DMS 273 (cell line): ENCODE results near the gene LRRC47.

ENCODE experiments used
- DNase-seq: peaks from one replicate; lab custom pipeline; 2025; ENCODE audit not compliant: unreplicated experiment; lab: John Stamatoyannopoulos, UW

Gene LRRC47

GRCh38 chr1:3796215-3797061, at the start of gene LRRC47:
Gene LRRC47, minus strand, starts transcription at chr1:3796498. Its CDS starts 22 bp downstream, at chr1:3796476.
- DNase-seq = peak; percentile 97

- no peak for DNase-seq
These were observed 46.6 kb upstream of the LRRC47 start for GRCh38 chr1:3842912-3843311.

- DNase-seq = no peak
These were observed 45.2 kb upstream of the LRRC47 start for GRCh38 chr1:3841491-3841890.

- no peak for DNase-seq
These were observed 42.5 kb upstream of the LRRC47 start for GRCh38 chr1:3838788-3839187.

- DNase-seq = no peak
These were observed 41.4 kb upstream of the LRRC47 start for GRCh38 chr1:3837685-3838084.

GRCh38 chr1:3837200-3837599, 40.9 kb upstream of the LRRC47 start:
- DNase-seq = no peak

GRCh38 chr1:3836421-3836820, 40.1 kb upstream of the LRRC47 start:
- DNase-seq = no peak

- DNase-seq = no peak
These were observed 38.4 kb upstream of the LRRC47 start for GRCh38 chr1:3834701-3835100.

GRCh38 chr1:3831689-3832088, 35.4 kb upstream of the LRRC47 start:
- no peak for DNase-seq

GRCh38 chr1:3828391-3828790, 32.1 kb upstream of the LRRC47 start:
- no peak for DNase-seq

- peak; percentile 22 for DNase-seq
These were observed 31.6 kb upstream of the LRRC47 start for GRCh38 chr1:3827813-3828307.

GRCh38 chr1:3825356-3825755, 29.1 kb upstream of the LRRC47 start:
- no peak for DNase-seq

GRCh38 chr1:3824650-3825049, 28.4 kb upstream of the LRRC47 start:
- no peak for DNase-seq

GRCh38 chr1:3822421-3822820, 26.1 kb upstream of the LRRC47 start:
- no peak for DNase-seq

- no peak for DNase-seq
These were observed 25.6 kb upstream of the LRRC47 start for GRCh38 chr1:3821908-3822307.

- DNase-seq = peak; percentile 64
These were observed 25.1 kb upstream of the LRRC47 start for GRCh38 chr1:3821447-3821846.

- peak; percentile 97 for DNase-seq
These were observed 24.7 kb upstream of the LRRC47 start for GRCh38 chr1:3821004-3821403.

GRCh38 chr1:3820316-3820715, 24.0 kb upstream of the LRRC47 start:
- DNase-seq = peak; percentile 32

- peak; percentile 62 for DNase-seq
These were observed 23.5 kb upstream of the LRRC47 start for GRCh38 chr1:3819771-3820200.

GRCh38 chr1:3817821-3818597, 21.7 kb upstream of the LRRC47 start:
- no peak for DNase-seq

- DNase-seq = no peak
These were observed 20.9 kb upstream of the LRRC47 start for GRCh38 chr1:3817138-3817740.
